ENCODE measurements around the gene TMEM165. TPM values are rescaled to one million over a fixed set of nuclear protein-coding genes. Genes with fewer than 3 reads are reported as not detected.

Gene TMEM165
- total RNA-seq, 5 donors from 2014 or later (not counting 1 experiment from before 2014, with no cell fraction given), result 48.5 to 65.0 (median 56.8) TPM

- no peak overlapping the region for H3K4me3 ChIP-seq (ENCODE audit: control insufficient read depth in 1 of 2, extremely low read depth in 1 of 2, low read length in 1 of 2)
- no peaks in the 10 kb centered on the region for H3K4me1 ChIP-seq (ENCODE audit: control insufficient read depth in 1 of 2, extremely low read depth in 1 of 2, insufficient read depth in 2 of 2, low read length in 2 of 2)
- DNase-seq (no peak), ATAC-seq (replicated peaks in 1 of 4) (no peak)
- no peaks in the 10 kb centered on the region for H3K36me3 ChIP-seq (ENCODE audit: control insufficient read depth in 2 of 2, extremely low read depth in 1 of 2, insufficient read depth in 1 of 2, low read length in 1 of 2)
- POLR2A ChIA-PET, result interaction anchor here in 1 of 2 donors (0.7 kb wide), 1 partner anchor 26 kb away, joined by 3 read pairs; no protein-coding TSS in a partner anchor
- no peak overlapping the region for H3K27ac ChIP-seq (ENCODE audit: low read length)
- peaks cover 5% of the 10 kb centered on the region for H3K36me3 Mint-ChIP-seq
- no peaks in the 10 kb centered on the region for H3K9me3 ChIP-seq
- 100% methylated on average over 1 of the region's 1 CpG for WGBS (ENCODE audit: insufficient coverage)
- no peaks in the 10 kb centered on the region for H3K27me3 Mint-ChIP-seq
- no peak overlapping the region for H3K27ac Mint-ChIP-seq
- no peaks in the 10 kb centered on the region for H3K4me1 Mint-ChIP-seq
- no peaks in the 10 kb centered on the region for H3K27me3 ChIP-seq (replicated peaks in 1 of 2; ENCODE audit: control insufficient read depth in 2 of 2, extremely low read depth in 1 of 2, insufficient read depth in 2 of 2, low read length in 1 of 2)
- H3K4me3 Mint-ChIP-seq, result no peak overlapping the region
- no peaks in the 10 kb centered on the region for H3K9me3 Mint-ChIP-seq
- CTCF ChIA-PET, result interaction anchor here in 1 of 2 donors (0.7 kb wide), 1 partner anchor 36 kb away, joined by 6 read pairs; no protein-coding TSS in a partner anchor
Observed at GRCh38 chr4:55373461-55373860, 22.3 kb upstream of the TMEM165 start.

- Histone ChIP-seq H3K36me3 (ENCODE audit: control insufficient read depth in 2 of 2, extremely low read depth in 1 of 2, insufficient read depth in 1 of 2, low read length in 1 of 2) (no peaks in the 10 kb centered on the region), H3K9me3 (no peaks in the 10 kb centered on the region), H3K4me3 (ENCODE audit: control insufficient read depth in 1 of 2, extremely low read depth in 1 of 2, low read length in 1 of 2) (no peak overlapping the region), H3K4me1 (ENCODE audit: control insufficient read depth in 1 of 2, extremely low read depth in 1 of 2, insufficient read depth in 2 of 2, low read length in 2 of 2) (no peaks in the 10 kb centered on the region), H3K27ac (ENCODE audit: low read length) (no peak overlapping the region), H3K27me3 (replicated peaks in 1 of 2; ENCODE audit: control insufficient read depth in 2 of 2, extremely low read depth in 1 of 2, insufficient read depth in 2 of 2, low read length in 1 of 2) (no peaks in the 10 kb centered on the region)
- ChIA-PET POLR2A (no interaction called here), CTCF (interaction anchor here in 1 of 2 donors (0.5 kb wide), 1 partner anchor 32 kb away, joined by 3 read pairs; no protein-coding TSS in a partner anchor)
- no peaks in the 10 kb centered on the region for H3K4me1 Mint-ChIP-seq
- ATAC-seq (replicated peaks in 1 of 4) (no peak), DNase-seq (no peak)
- 100% methylated on average over 2 of the region's 2 CpGs for WGBS (ENCODE audit: insufficient coverage)
- no peak overlapping the region for H3K4me3 Mint-ChIP-seq
- no peak overlapping the region for H3K27ac Mint-ChIP-seq
- H3K36me3 Mint-ChIP-seq, result no peaks in the 10 kb centered on the region
- H3K9me3 Mint-ChIP-seq, result no peaks in the 10 kb centered on the region
- H3K27me3 Mint-ChIP-seq, result no peaks in the 10 kb centered on the region
Observed at GRCh38 chr4:55376698-55377097, 19.1 kb upstream of the TMEM165 start.

GRCh38 chr4:55378617-55379467 is 16.9 kb upstream of the TMEM165 start:
- no peak overlapping the region for H3K27ac ChIP-seq (ENCODE audit: low read length)
- CTCF ChIA-PET, result no interaction called here

GRCh38 chr4:55380576-55380975 is 15.2 kb upstream of the TMEM165 start:
- Mint-ChIP-seq H3K4me1 (no peaks in the 10 kb centered on the region), H3K27me3 (no peaks in the 10 kb centered on the region), H3K9me3 (no peaks in the 10 kb centered on the region), H3K4me3 (no peak overlapping the region), H3K36me3 (no peaks in the 10 kb centered on the region), H3K27ac (no peak overlapping the region)
- H3K27ac ChIP-seq (ENCODE audit: low read length), result no peak overlapping the region
- no peaks in the 10 kb centered on the region for H3K27me3 ChIP-seq (replicated peaks in 1 of 2; ENCODE audit: control insufficient read depth in 2 of 2, extremely low read depth in 1 of 2, insufficient read depth in 2 of 2, low read length in 1 of 2)
- DNase-seq, result no peak
- CTCF ChIA-PET, result no interaction called here
- no peak overlapping the region for H3K4me3 ChIP-seq (ENCODE audit: control insufficient read depth in 1 of 2, extremely low read depth in 1 of 2, low read length in 1 of 2)
- WGBS (ENCODE audit: insufficient coverage), result no CpG with 5 or more reads among the region's 2 CpGs
- POLR2A ChIA-PET, result no interaction called here
- no peaks in the 10 kb centered on the region for H3K4me1 ChIP-seq (ENCODE audit: control insufficient read depth in 1 of 2, extremely low read depth in 1 of 2, insufficient read depth in 2 of 2, low read length in 2 of 2)
- no peaks in the 10 kb centered on the region for H3K9me3 ChIP-seq
- ATAC-seq (replicated peaks in 1 of 4), result no peak
- no peaks in the 10 kb centered on the region for H3K36me3 ChIP-seq (ENCODE audit: control insufficient read depth in 2 of 2, extremely low read depth in 1 of 2, insufficient read depth in 1 of 2, low read length in 1 of 2)

More at GRCh38 chr4:55378617-55379467, 16.9 kb upstream of the TMEM165 start:
- H3K4me1 Mint-ChIP-seq, result no peaks in the 10 kb centered on the region
- no peak for ATAC-seq (replicated peaks in 1 of 4)
- H3K4me3 ChIP-seq (ENCODE audit: control insufficient read depth in 1 of 2, extremely low read depth in 1 of 2, low read length in 1 of 2), result no peak overlapping the region
- no peaks in the 10 kb centered on the region for H3K27me3 Mint-ChIP-seq
- H3K4me3 Mint-ChIP-seq, result no peak overlapping the region
- H3K36me3 ChIP-seq (ENCODE audit: control insufficient read depth in 2 of 2, extremely low read depth in 1 of 2, insufficient read depth in 1 of 2, low read length in 1 of 2), result no peaks in the 10 kb centered on the region
- no peaks in the 10 kb centered on the region for H3K9me3 Mint-ChIP-seq
- 91% methylated on average over 7 of the region's 13 CpGs for WGBS (ENCODE audit: insufficient coverage)
- H3K27ac Mint-ChIP-seq, result no peak overlapping the region
- POLR2A ChIA-PET, result no interaction called here
- H3K4me1 ChIP-seq (ENCODE audit: control insufficient read depth in 1 of 2, extremely low read depth in 1 of 2, insufficient read depth in 2 of 2, low read length in 2 of 2), result no peaks in the 10 kb centered on the region
- H3K36me3 Mint-ChIP-seq, result no peaks in the 10 kb centered on the region
- no peaks in the 10 kb centered on the region for H3K27me3 ChIP-seq (replicated peaks in 1 of 2; ENCODE audit: control insufficient read depth in 2 of 2, extremely low read depth in 1 of 2, insufficient read depth in 2 of 2, low read length in 1 of 2)
- H3K9me3 ChIP-seq, result no peaks in the 10 kb centered on the region
- DNase-seq, result no peak

- ChIA-PET POLR2A (no interaction called here), CTCF (no interaction called here)
- Mint-ChIP-seq H3K27me3 (no peaks in the 10 kb centered on the region), H3K36me3 (no peaks in the 10 kb centered on the region), H3K4me3 (no peak overlapping the region), H3K9me3 (no peaks in the 10 kb centered on the region), H3K4me1 (no peaks in the 10 kb centered on the region), H3K27ac (no peak overlapping the region)
- no peaks in the 10 kb centered on the region for H3K27me3 ChIP-seq (replicated peaks in 1 of 2; ENCODE audit: control insufficient read depth in 2 of 2, extremely low read depth in 1 of 2, insufficient read depth in 2 of 2, low read length in 1 of 2)
- H3K9me3 ChIP-seq, result no peaks in the 10 kb centered on the region
- WGBS (ENCODE audit: insufficient coverage), result 94% methylated on average over 5 of the region's 7 CpGs
- H3K4me3 ChIP-seq (ENCODE audit: control insufficient read depth in 1 of 2, extremely low read depth in 1 of 2, low read length in 1 of 2), result no peak overlapping the region
- ATAC-seq (replicated peaks in 1 of 4) (no peak), DNase-seq (no peak)
- no peak overlapping the region for H3K27ac ChIP-seq (ENCODE audit: low read length)
- no peaks in the 10 kb centered on the region for H3K4me1 ChIP-seq (ENCODE audit: control insufficient read depth in 1 of 2, extremely low read depth in 1 of 2, insufficient read depth in 2 of 2, low read length in 2 of 2)
- no peaks in the 10 kb centered on the region for H3K36me3 ChIP-seq (ENCODE audit: control insufficient read depth in 2 of 2, extremely low read depth in 1 of 2, insufficient read depth in 1 of 2, low read length in 1 of 2)
Observed at GRCh38 chr4:55381502-55381901, 14.3 kb upstream of the TMEM165 start.

- no peak overlapping the region for H3K27ac Mint-ChIP-seq
- POLR2A ChIA-PET, result no interaction called here
Observed at GRCh38 chr4:55382488-55383003, 13.2 kb upstream of the TMEM165 start.

More at GRCh38 chr4:55382488-55383003, 13.2 kb upstream of the TMEM165 start:
- no CpG with 5 or more reads among the region's 3 CpGs for WGBS (ENCODE audit: insufficient coverage)
- H3K36me3 ChIP-seq (ENCODE audit: control insufficient read depth in 2 of 2, extremely low read depth in 1 of 2, insufficient read depth in 1 of 2, low read length in 1 of 2), result no peaks in the 10 kb centered on the region
- Mint-ChIP-seq H3K36me3 (no peaks in the 10 kb centered on the region), H3K4me1 (no peaks in the 10 kb centered on the region), H3K27me3 (no peaks in the 10 kb centered on the region), H3K9me3 (no peaks in the 10 kb centered on the region), H3K4me3 (no peak overlapping the region)
- ATAC-seq (replicated peaks in 1 of 4), result no peak
- H3K9me3 ChIP-seq, result no peaks in the 10 kb centered on the region
- H3K4me1 ChIP-seq (ENCODE audit: control insufficient read depth in 1 of 2, extremely low read depth in 1 of 2, insufficient read depth in 2 of 2, low read length in 2 of 2), result no peaks in the 10 kb centered on the region
- DNase-seq, result no peak
- H3K4me3 ChIP-seq (ENCODE audit: control insufficient read depth in 1 of 2, extremely low read depth in 1 of 2, low read length in 1 of 2), result no peak overlapping the region
- no peak overlapping the region for H3K27ac ChIP-seq (ENCODE audit: low read length)
- CTCF ChIA-PET, result no interaction called here
- no peaks in the 10 kb centered on the region for H3K27me3 ChIP-seq (replicated peaks in 1 of 2; ENCODE audit: control insufficient read depth in 2 of 2, extremely low read depth in 1 of 2, insufficient read depth in 2 of 2, low read length in 1 of 2)
